Fibroblast of the aortic adventitia (primary cell): Measurements from ENCODE around the gene PIK3C2G. TPM values are rescaled to one million over a fixed set of nuclear protein-coding genes. Genes with fewer than 3 reads are reported as not detected.

Experiments
- DNase-seq: peaks from one replicate; pipeline ENCODE4 v3.0.0-alpha.2; 2010; ENCODE audit warnings: low read depth
- H3K4me3 ChIP-seq: 2 replicates; pipeline ENCODE4 v1.5.1; 2011; ENCODE audit warnings: low read depth, mild to moderate bottlenecking, control low read depth, low read length, moderate library complexity
- CTCF ChIP-seq: IDR thresholded peaks from 2 replicates; pipeline ENCODE4 v1.5.1; 2011; ENCODE audit warnings: mild to moderate bottlenecking, low read length, control low read depth, inconsistent platforms; ENCODE audit not compliant: insufficient read depth
- total RNA-seq: library from RNA; depleted of rRNA; stranded (reverse); fragments of >200 nt; gene quantifications from 2 replicates; pipeline ENCODE4 v1.2.3, GENCODE V29; 2012; ENCODE audit warnings: low replicate concordance

Gene PIK3C2G
- total RNA-seq, 1 donor = 0.09 TPM

GRCh38 chr12:18632848-18633247 is 371.5 kb downstream of the PIK3C2G start:
- TF ChIP-seq CTCF = no peak
- H3K4me3 ChIP-seq = no peak overlapping the region
- DNase-seq = no peak

- H3K4me3 ChIP-seq = no peak overlapping the region
- DNase-seq = no peak
- no peak for TF ChIP-seq CTCF
These were observed 373.1 kb downstream of the PIK3C2G start for GRCh38 chr12:18634382-18634781.

GRCh38 chr12:18640321-18640955 is 379.1 kb downstream of the PIK3C2G start:
- no peak for TF ChIP-seq CTCF

GRCh38 chr12:18643681-18644080 is 382.4 kb downstream of the PIK3C2G start:
- DNase-seq = peak; percentile 83
- H3K4me3 ChIP-seq = no peak overlapping the region
- no peak for TF ChIP-seq CTCF

More at GRCh38 chr12:18640321-18640955, 379.1 kb downstream of the PIK3C2G start:
- no peak for DNase-seq
- H3K4me3 ChIP-seq = no peak overlapping the region

- no peak for DNase-seq
- H3K4me3 ChIP-seq = no peak overlapping the region
- TF ChIP-seq CTCF = no peak
These were observed 383.2 kb downstream of the PIK3C2G start for GRCh38 chr12:18644564-18644963.

- H3K4me3 ChIP-seq = no peak overlapping the region
- TF ChIP-seq CTCF = no peak
- DNase-seq = peak; percentile 17
These were observed 385.1 kb downstream of the PIK3C2G start for GRCh38 chr12:18646286-18646890.
